HCT116 (cell line): ENCODE measurements around the gene CLCN1. TPM values are rescaled to one million over a fixed set of nuclear protein-coding genes. Genes with fewer than 3 reads are reported as not detected.

Experiments used
- ATAC-seq: fragments of 200-7000 bp; cut with Tn5 transposase; 2 replicates; pipeline ENCODE4 v1.9.1; 2020; ENCODE audit warnings: mild to moderate bottlenecking, moderate library complexity
- BruUV-seq: library from RNA; stranded (reverse); fragments of 400-500 nt; replicated peaks from 2 replicates; lab custom pipeline; 2021; lab: Mats Ljungman, UMichigan
- CTCF ChIA-PET: fragments of 300-600 bp; sonication (Branson Sonifier 250); formaldehyde crosslinking; loops from one replicate; lab custom pipeline; 2021; ENCODE audit warnings: antibody characterized with exemption; lab: Charles Lee
- POLR2A ChIA-PET: fragments of 300-600, 350-600 bp; sonication (Branson Sonifier 250); formaldehyde crosslinking; loops from one replicate; lab custom pipeline; 2021; ENCODE audit warnings: antibody characterized with exemption; lab: Charles Lee
- RAD21 ChIA-PET, 2 experiments: fragments of 300-600 bp; sonication (Branson Sonifier 250); formaldehyde crosslinking; loops; one replicate each; lab custom pipeline; 2023; ENCODE audit warnings: low total read pairs in 2 of 2; ENCODE audit not compliant: uncharacterized antibody in 2 of 2, unreplicated experiment in 2 of 2, low non-redundant PET in 1 of 2; lab: Charles Lee
- DNase-seq: peaks from one replicate; pipeline ENCODE4 v3.0.0-alpha.2; 2010; ENCODE audit warnings: low read depth, low spot score
- H2AFZ ChIP-seq: fragments of 200-600 bp; shearing (Covaris generic), sonication (generic); 2 replicates; pipeline ENCODE4 v1.6.1; 2017; ENCODE audit warnings: low read depth, mixed run types, mixed read lengths, antibody characterized with exemption, low read length; ENCODE audit not compliant: poor library complexity, severe bottlenecking
- H3K27ac ChIP-seq: 2 replicates; pipeline ENCODE4 v1.5.1; 2012; ENCODE audit warnings: low read depth, low read length
- H3K27me3 ChIP-seq: fragments of 200-600 bp; sonication (generic); 2 replicates; pipeline ENCODE4 v1.6.1; 2016; ENCODE audit warnings: mixed run types, low read length, mixed read lengths; ENCODE audit not compliant: insufficient read depth
- H3K36me3 ChIP-seq, 2 experiments: fragments of 200-500 bp in 1 of 2; fragments of 200-600 bp in 1 of 2; sonication (Bioruptor generic) in 1 of 2; sonication (generic) in 1 of 2; 2 replicates each; pipeline versions ENCODE4 v1.5.1 to v1.6.1; 2014 to 2016; ENCODE audit warnings: low read length in 2 of 2, inconsistent platforms in 1 of 2, mixed read lengths in 1 of 2, mixed run types in 1 of 2; ENCODE audit not compliant: insufficient read depth in 2 of 2, control insufficient read depth in 1 of 2
- H3K4me1 ChIP-seq, 2 experiments: fragments of 200-600 bp in 1 of 2; sonication (generic) in 1 of 2; 2 replicates each; pipeline versions ENCODE4 v1.5.1 to v1.6.1; 2012 to 2017; ENCODE audit warnings: low read length in 2 of 2, inconsistent platforms in 1 of 2, mild to moderate bottlenecking in 1 of 2, mixed read lengths in 1 of 2, mixed run types in 1 of 2, moderate library complexity in 1 of 2; ENCODE audit not compliant: insufficient read depth in 2 of 2, control insufficient read depth in 1 of 2
- H3K4me2 ChIP-seq: fragments of 200-600 bp; sonication (generic); 2 replicates; pipeline ENCODE4 v1.6.1; 2017; ENCODE audit warnings: mixed run types, low read length, mixed read lengths
- H3K4me3 ChIP-seq, 2 experiments: fragments of 200-600 bp in 1 of 2; sonication (generic) in 1 of 2; replicated peaks in 1 of 2; 2 replicates each; pipeline ENCODE4 v1.5.1; 2011 to 2016; ENCODE audit warnings: low read length in 2 of 2, control low read depth in 1 of 2, low read depth in 1 of 2, mild to moderate bottlenecking in 1 of 2, mixed read lengths in 1 of 2, mixed run types in 1 of 2
- H3K79me2 ChIP-seq: fragments of 200-600 bp; sonication (generic); 2 replicates; pipeline ENCODE4 v1.6.1; 2017; ENCODE audit warnings: mild to moderate bottlenecking, mixed run types, low read length, moderate library complexity, mixed read lengths; ENCODE audit not compliant: insufficient read depth
- H3K9ac ChIP-seq: fragments of 200-600 bp; sonication (generic); 2 replicates; pipeline ENCODE4 v1.6.1; 2016; ENCODE audit warnings: low read length, mixed read lengths
- H3K9me2 ChIP-seq: fragments of 200-600 bp; sonication (generic), shearing (Covaris generic); 2 replicates; pipeline ENCODE4 v1.6.1; 2017; ENCODE audit warnings: mixed run types, mild to moderate bottlenecking, moderate library complexity; ENCODE audit not compliant: insufficient read depth
- H3K9me3 ChIP-seq, 2 experiments: fragments of 200-500 bp in 1 of 2; fragments of 200-600 bp in 1 of 2; sonication (Bioruptor generic) in 1 of 2; sonication (generic) in 1 of 2; 2 replicates each; pipeline ENCODE4 v1.6.1; 2014 to 2017; ENCODE audit warnings: low read length in 2 of 2, mixed read lengths in 2 of 2, inconsistent platforms in 1 of 2, low read depth in 1 of 2, mild to moderate bottlenecking in 1 of 2, mixed run types in 1 of 2, moderate library complexity in 1 of 2; ENCODE audit not compliant: control insufficient read depth in 1 of 2, insufficient read depth in 1 of 2
- H4K20me1 ChIP-seq: fragments of 200-600 bp; sonication (generic), shearing (Covaris generic); 2 replicates; pipeline ENCODE4 v1.6.1; 2017; ENCODE audit warnings: mixed run types, mild to moderate bottlenecking, moderate library complexity; ENCODE audit not compliant: insufficient read depth
- CBX3 ChIP-seq: IDR thresholded peaks from 2 replicates; pipeline ENCODE4 v1.6.1; 2012; ENCODE audit warnings: low read depth
- CEBPB ChIP-seq: IDR thresholded peaks from 2 replicates; pipeline ENCODE4 v1.6.1; 2012; ENCODE audit warnings: low read depth
- EGR1 ChIP-seq: IDR thresholded peaks from 2 replicates; pipeline ENCODE4 v1.6.1; 2012; ENCODE audit warnings: low read depth
- EZH2 ChIP-seq: fragments of 200-600 bp; sonication (generic); IDR thresholded peaks from 2 replicates; pipeline ENCODE4 v1.6.1; 2017; ENCODE audit warnings: antibody characterized with exemption, mixed run types
- JUND ChIP-seq: IDR thresholded peaks from 2 replicates; pipeline ENCODE4 v1.6.1; 2012
- MAX ChIP-seq: IDR thresholded peaks from 2 replicates; pipeline ENCODE4 v1.6.1; 2012
- POLR2A ChIP-seq: IDR thresholded peaks from 2 replicates; pipeline ENCODE4 v1.7.0; 2011; ENCODE audit warnings: borderline replicate concordance; ENCODE audit not compliant: insufficient read depth, insufficient read length; ENCODE audit errors: extremely low read depth
- RAD21 ChIP-seq: IDR thresholded peaks from 2 replicates; pipeline ENCODE4 v1.6.1; 2012; ENCODE audit warnings: low read depth, mild to moderate bottlenecking
- YY1 ChIP-seq: IDR thresholded peaks from 2 replicates; pipeline ENCODE4 v1.6.1; 2011; ENCODE audit warnings: low read length, low read depth, moderate library complexity, mild to moderate bottlenecking; ENCODE audit not compliant: insufficient replicate concordance; ENCODE audit errors: extremely low read depth
- ZBTB33 ChIP-seq: IDR thresholded peaks from 2 replicates; pipeline ENCODE4 v1.6.1; 2011; ENCODE audit warnings: mild to moderate bottlenecking, low read length, moderate library complexity; ENCODE audit not compliant: insufficient replicate concordance; ENCODE audit errors: extremely low read depth
- ZFX ChIP-seq: fragments of 450-650 bp; IDR thresholded peaks from 2 replicates; pipeline ENCODE4 v1.6.1; 2017
- ZNF274 ChIP-seq: fragments of 200-500 bp; sonication (Bioruptor generic); IDR thresholded peaks from 2 replicates; pipeline ENCODE4 v1.6.1; 2014; ENCODE audit warnings: mild to moderate bottlenecking, low read depth, low read length, inconsistent platforms
- intact Hi-C: fragments of 100-400 bp; cut with micrococcal nuclease; formaldehyde crosslinking; loops from 2 replicates; pipeline ENCODE4 v1.10.0; 2022
- total RNA-seq: library from RNA; stranded (reverse); gene quantifications from one replicate; pipeline ENCODE4 v1.2.1, GENCODE V29; 2021; ENCODE audit not compliant: unreplicated experiment
- TF ChIP-seq, protein P1 (sequence below): IDR thresholded peaks from 2 replicates; pipeline ENCODE4 v1.6.1; 2012; ENCODE audit warnings: low read depth
- TF ChIP-seq, protein P2 (sequence below): IDR thresholded peaks from 2 replicates; pipeline ENCODE4 v1.6.1; 2012

The CLCN1 gene
- total RNA-seq, 1 experiment from 2014 or later = 0.47 TPM

DNA sequence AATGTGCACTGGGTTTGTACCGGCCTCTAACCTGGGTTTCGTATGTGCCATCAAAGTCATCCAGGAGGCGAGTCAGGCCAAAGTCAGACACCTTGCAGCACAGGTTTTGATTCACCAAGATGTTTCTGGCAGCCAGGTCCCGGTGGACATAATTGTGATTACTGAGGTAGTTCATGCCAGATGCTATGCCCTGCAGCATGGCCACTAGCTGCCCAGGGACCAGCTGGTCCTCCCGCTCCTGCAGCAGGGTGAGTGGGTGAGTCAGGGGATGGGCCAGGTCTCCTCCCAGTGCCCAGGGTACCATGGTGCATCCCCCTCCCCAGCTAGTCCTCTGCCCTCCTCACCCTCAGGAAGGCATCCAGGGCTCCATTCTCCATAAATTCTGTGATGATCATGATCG is 78.9 kb downstream of the CLCN1 start:
- ATAC-seq = no peak
- POLR2A ChIA-PET = no interaction called here

More for the DNA sequence above, 78.9 kb downstream of the CLCN1 start:
- TF ChIP-seq POLR2A = no peak
- TF ChIP-seq, protein P1, sequence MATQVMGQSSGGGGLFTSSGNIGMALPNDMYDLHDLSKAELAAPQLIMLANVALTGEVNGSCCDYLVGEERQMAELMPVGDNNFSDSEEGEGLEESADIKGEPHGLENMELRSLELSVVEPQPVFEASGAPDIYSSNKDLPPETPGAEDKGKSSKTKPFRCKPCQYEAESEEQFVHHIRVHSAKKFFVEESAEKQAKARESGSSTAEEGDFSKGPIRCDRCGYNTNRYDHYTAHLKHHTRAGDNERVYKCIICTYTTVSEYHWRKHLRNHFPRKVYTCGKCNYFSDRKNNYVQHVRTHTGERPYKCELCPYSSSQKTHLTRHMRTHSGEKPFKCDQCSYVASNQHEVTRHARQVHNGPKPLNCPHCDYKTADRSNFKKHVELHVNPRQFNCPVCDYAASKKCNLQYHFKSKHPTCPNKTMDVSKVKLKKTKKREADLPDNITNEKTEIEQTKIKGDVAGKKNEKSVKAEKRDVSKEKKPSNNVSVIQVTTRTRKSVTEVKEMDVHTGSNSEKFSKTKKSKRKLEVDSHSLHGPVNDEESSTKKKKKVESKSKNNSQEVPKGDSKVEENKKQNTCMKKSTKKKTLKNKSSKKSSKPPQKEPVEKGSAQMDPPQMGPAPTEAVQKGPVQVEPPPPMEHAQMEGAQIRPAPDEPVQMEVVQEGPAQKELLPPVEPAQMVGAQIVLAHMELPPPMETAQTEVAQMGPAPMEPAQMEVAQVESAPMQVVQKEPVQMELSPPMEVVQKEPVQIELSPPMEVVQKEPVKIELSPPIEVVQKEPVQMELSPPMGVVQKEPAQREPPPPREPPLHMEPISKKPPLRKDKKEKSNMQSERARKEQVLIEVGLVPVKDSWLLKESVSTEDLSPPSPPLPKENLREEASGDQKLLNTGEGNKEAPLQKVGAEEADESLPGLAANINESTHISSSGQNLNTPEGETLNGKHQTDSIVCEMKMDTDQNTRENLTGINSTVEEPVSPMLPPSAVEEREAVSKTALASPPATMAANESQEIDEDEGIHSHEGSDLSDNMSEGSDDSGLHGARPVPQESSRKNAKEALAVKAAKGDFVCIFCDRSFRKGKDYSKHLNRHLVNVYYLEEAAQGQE = no peak
- no peak for TF ChIP-seq CBX3
- no peak for TF ChIP-seq JUND
- no peak for TF ChIP-seq RAD21
- no peak for TF ChIP-seq YY1
- TF ChIP-seq ZFX = no peak
- TF ChIP-seq MAX = no peak
- TF ChIP-seq ZBTB33 = no peak
- TF ChIP-seq EZH2 = no peak
- no peak for TF ChIP-seq EGR1
- TF ChIP-seq ZNF274 = no peak
- TF ChIP-seq, protein P2, sequence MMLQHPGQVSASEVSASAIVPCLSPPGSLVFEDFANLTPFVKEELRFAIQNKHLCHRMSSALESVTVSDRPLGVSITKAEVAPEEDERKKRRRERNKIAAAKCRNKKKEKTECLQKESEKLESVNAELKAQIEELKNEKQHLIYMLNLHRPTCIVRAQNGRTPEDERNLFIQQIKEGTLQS = no peak
- no peak for TF ChIP-seq CEBPB
- H3K79me2 ChIP-seq = no peaks in the 10 kb centered on the region
- no peaks in the 10 kb centered on the region for H3K4me1 ChIP-seq
- H3K27me3 ChIP-seq = no peaks in the 10 kb centered on the region
- no peak overlapping the region for H2AFZ ChIP-seq
- CTCF ChIA-PET = no interaction called here
- H3K4me2 ChIP-seq = no peak overlapping the region
- RAD21 ChIA-PET = no interaction called here
- H3K9ac ChIP-seq = no peak overlapping the region
- H3K36me3 ChIP-seq = peaks cover 11 to 15% of the 10 kb centered on the region in 2 experiments; a peak in 3 of 4 replicates
- intact Hi-C loops = no loop called here
- no peak overlapping the region for H3K27ac ChIP-seq
- no peaks in the 10 kb centered on the region for H3K9me3 ChIP-seq
- no peaks in the 10 kb centered on the region for H3K9me2 ChIP-seq
- DNase-seq = no peak
- BruUV-seq = no TSS peak
- no peaks in the 10 kb centered on the region for H4K20me1 ChIP-seq
- no peak overlapping the region for H3K4me3 ChIP-seq
